Activated naive CD8-positive, alpha-beta T cell treated with anti-CD3 and anti-CD28 coated beads for 36 hours (primary cell): ENCODE measurements around the gene HTR2A. TPM values are rescaled to one million over a fixed set of nuclear protein-coding genes. Genes with fewer than 3 reads are reported as not detected.

Experiments
- DNase-seq: peaks from one replicate; pipeline ENCODE4 v3.0.0; 2021
- H3K27ac Mint-ChIP-seq: one replicate; pipeline ENCODE4 v1.8.0; 2022; ENCODE audit warnings: mild to moderate bottlenecking, moderate library complexity, mixed read lengths
- H3K27me3 Mint-ChIP-seq: one replicate; pipeline ENCODE4 v1.8.0; 2022; ENCODE audit warnings: mild to moderate bottlenecking, mixed read lengths
- H3K36me3 Mint-ChIP-seq: one replicate; pipeline ENCODE4 v1.8.0; 2021; ENCODE audit warnings: mild to moderate bottlenecking, mixed read lengths
- H3K4me1 Mint-ChIP-seq: one replicate; pipeline ENCODE4 v1.8.0; 2021; ENCODE audit warnings: mixed read lengths
- H3K4me3 Mint-ChIP-seq: one replicate; pipeline ENCODE4 v1.8.0; 2022; ENCODE audit warnings: mild to moderate bottlenecking, moderate library complexity, mixed read lengths
- H3K9me3 Mint-ChIP-seq: one replicate; pipeline ENCODE4 v1.8.0; 2022; ENCODE audit warnings: mixed read lengths
- total RNA-seq, 2 experiments: library from RNA; stranded (reverse); gene quantifications; one replicate each; pipeline ENCODE4 v1.2.3, GENCODE V29; 2021

The HTR2A gene
- not detected for total RNA-seq

- Mint-ChIP-seq H3K36me3 (no peaks in the 10 kb centered on the region), H3K9me3 (no peaks in the 10 kb centered on the region), H3K4me1 (peaks cover 23% of the 10 kb centered on the region), H3K27me3 (peaks cover 55% of the 10 kb centered on the region), H3K4me3 (peak within 1 kb of the TSS; percentile 45), H3K27ac (no peak within 1 kb of the TSS)
- DNase-seq = no peak
Observed at GRCh38 chr13:46896341-46897137, at the start of gene HTR2A. HTR2A (minus strand) TSS chr13:46897053; CDS start chr13:46895906, 1,147 bp downstream.

GRCh38 chr13:46936525-46936924, 39.7 kb upstream of the HTR2A start:
- Mint-ChIP-seq H3K4me3 (no peak overlapping the region), H3K4me1 (no peaks in the 10 kb centered on the region), H3K36me3 (no peaks in the 10 kb centered on the region), H3K9me3 (peaks cover 6% of the 10 kb centered on the region), H3K27ac (no peak overlapping the region), H3K27me3 (peaks cover 11% of the 10 kb centered on the region)
- DNase-seq = no peak

- H3K27me3 Mint-ChIP-seq = peaks cover 14% of the 10 kb centered on the region
- H3K27ac Mint-ChIP-seq = no peak overlapping the region
- no peaks in the 10 kb centered on the region for H3K4me1 Mint-ChIP-seq
- peaks cover 4% of the 10 kb centered on the region for H3K9me3 Mint-ChIP-seq
- H3K4me3 Mint-ChIP-seq = no peak overlapping the region
- no peak for DNase-seq
- H3K36me3 Mint-ChIP-seq = no peaks in the 10 kb centered on the region
Observed at GRCh38 chr13:46934749-46935148, 37.9 kb upstream of the HTR2A start.

- Mint-ChIP-seq H3K27ac (no peak overlapping the region), H3K9me3 (no peaks in the 10 kb centered on the region), H3K4me3 (no peak overlapping the region), H3K4me1 (no peaks in the 10 kb centered on the region), H3K36me3 (no peaks in the 10 kb centered on the region), H3K27me3 (peaks cover 19% of the 10 kb centered on the region)
- DNase-seq = no peak
Observed at GRCh38 chr13:46926916-46927590, 30.2 kb upstream of the HTR2A start.

- Mint-ChIP-seq H3K9me3 (no peaks in the 10 kb centered on the region), H3K4me1 (no peaks in the 10 kb centered on the region), H3K27ac (no peak overlapping the region), H3K27me3 (peaks cover 14% of the 10 kb centered on the region), H3K36me3 (no peaks in the 10 kb centered on the region), H3K4me3 (no peak overlapping the region)
- no peak for DNase-seq
Observed at GRCh38 chr13:46925486-46925885, 28.6 kb upstream of the HTR2A start.

GRCh38 chr13:46914341-46914740, 17.5 kb upstream of the HTR2A start:
- DNase-seq = no peak
- Mint-ChIP-seq H3K36me3 (no peaks in the 10 kb centered on the region), H3K27me3 (peaks cover 24% of the 10 kb centered on the region), H3K27ac (no peak overlapping the region), H3K4me1 (no peaks in the 10 kb centered on the region), H3K9me3 (peaks cover 2% of the 10 kb centered on the region), H3K4me3 (no peak overlapping the region)

- no peak overlapping the region for H3K27ac Mint-ChIP-seq
- peaks cover 2% of the 10 kb centered on the region for H3K9me3 Mint-ChIP-seq
- H3K36me3 Mint-ChIP-seq = no peaks in the 10 kb centered on the region
- H3K4me1 Mint-ChIP-seq = no peaks in the 10 kb centered on the region
- DNase-seq = no peak
- peaks cover 24% of the 10 kb centered on the region for H3K27me3 Mint-ChIP-seq
- H3K4me3 Mint-ChIP-seq = no peak overlapping the region
Observed at GRCh38 chr13:46913757-46914156, 16.9 kb upstream of the HTR2A start.

GRCh38 chr13:46909042-46909441, 12.2 kb upstream of the HTR2A start:
- Mint-ChIP-seq H3K4me3 (no peak overlapping the region), H3K36me3 (no peaks in the 10 kb centered on the region), H3K4me1 (no peaks in the 10 kb centered on the region), H3K27ac (no peak overlapping the region), H3K9me3 (peaks cover 2% of the 10 kb centered on the region), H3K27me3 (peaks cover 22% of the 10 kb centered on the region)
- DNase-seq = no peak

GRCh38 chr13:46908501-46908900, 11.6 kb upstream of the HTR2A start:
- H3K36me3 Mint-ChIP-seq = no peaks in the 10 kb centered on the region
- no peak overlapping the region for H3K4me3 Mint-ChIP-seq
- H3K27ac Mint-ChIP-seq = no peak overlapping the region
- peaks cover 18% of the 10 kb centered on the region for H3K27me3 Mint-ChIP-seq
- no peaks in the 10 kb centered on the region for H3K4me1 Mint-ChIP-seq
- H3K9me3 Mint-ChIP-seq = peaks cover 2% of the 10 kb centered on the region
- no peak for DNase-seq

- no peaks in the 10 kb centered on the region for H3K4me1 Mint-ChIP-seq
- H3K27ac Mint-ChIP-seq = no peak overlapping the region
- peaks cover 14% of the 10 kb centered on the region for H3K27me3 Mint-ChIP-seq
- H3K4me3 Mint-ChIP-seq = no peak overlapping the region
- H3K9me3 Mint-ChIP-seq = no peaks in the 10 kb centered on the region
- no peak for DNase-seq
- H3K36me3 Mint-ChIP-seq = no peaks in the 10 kb centered on the region
Observed at GRCh38 chr13:46906405-46906804, 9.6 kb upstream of the HTR2A start.

GRCh38 chr13:46905249-46905648, 8.4 kb upstream of the HTR2A start:
- Mint-ChIP-seq H3K4me3 (no peak overlapping the region), H3K4me1 (no peaks in the 10 kb centered on the region), H3K36me3 (no peaks in the 10 kb centered on the region), H3K27ac (no peak overlapping the region), H3K9me3 (no peaks in the 10 kb centered on the region), H3K27me3 (peaks cover 14% of the 10 kb centered on the region)
- DNase-seq = no peak

- H3K27ac Mint-ChIP-seq = no peak overlapping the region
- no peaks in the 10 kb centered on the region for H3K9me3 Mint-ChIP-seq
- H3K27me3 Mint-ChIP-seq = peaks cover 5% of the 10 kb centered on the region
- no peaks in the 10 kb centered on the region for H3K4me1 Mint-ChIP-seq
- H3K4me3 Mint-ChIP-seq = no peak overlapping the region
- DNase-seq = no peak
- no peaks in the 10 kb centered on the region for H3K36me3 Mint-ChIP-seq
Observed at GRCh38 chr13:46903748-46904147, 6.9 kb upstream of the HTR2A start.

GRCh38 chr13:46901721-46902120, 4.9 kb upstream of the HTR2A start:
- H3K9me3 Mint-ChIP-seq = no peaks in the 10 kb centered on the region
- H3K4me3 Mint-ChIP-seq = no peak overlapping the region
- DNase-seq = no peak
- H3K27me3 Mint-ChIP-seq = peaks cover 12% of the 10 kb centered on the region
- no peak overlapping the region for H3K27ac Mint-ChIP-seq
- peaks cover 11% of the 10 kb centered on the region for H3K4me1 Mint-ChIP-seq
- H3K36me3 Mint-ChIP-seq = no peaks in the 10 kb centered on the region

GRCh38 chr13:46899801-46900200, 2.9 kb upstream of the HTR2A start:
- Mint-ChIP-seq H3K4me3 (no peak overlapping the region), H3K9me3 (no peaks in the 10 kb centered on the region), H3K27ac (no peak overlapping the region), H3K4me1 (peaks cover 19% of the 10 kb centered on the region), H3K36me3 (no peaks in the 10 kb centered on the region), H3K27me3 (peaks cover 29% of the 10 kb centered on the region)
- DNase-seq = no peak

- H3K27me3 Mint-ChIP-seq = peaks cover 61% of the 10 kb centered on the region
- H3K4me1 Mint-ChIP-seq = peaks cover 23% of the 10 kb centered on the region
- no peaks in the 10 kb centered on the region for H3K9me3 Mint-ChIP-seq
- no peak overlapping the region for H3K4me3 Mint-ChIP-seq
- no peak overlapping the region for H3K27ac Mint-ChIP-seq
- DNase-seq = no peak
- H3K36me3 Mint-ChIP-seq = no peaks in the 10 kb centered on the region
Observed at GRCh38 chr13:46895381-46895780, 1.5 kb downstream of the HTR2A start.

- Mint-ChIP-seq H3K27ac (no peak overlapping the region), H3K36me3 (no peaks in the 10 kb centered on the region), H3K4me3 (peak overlapping the region; percentile 73), H3K27me3 (peaks cover 67% of the 10 kb centered on the region), H3K9me3 (no peaks in the 10 kb centered on the region), H3K4me1 (peaks cover 23% of the 10 kb centered on the region)
- DNase-seq = no peak
Observed at GRCh38 chr13:46894568-46894967, 2.3 kb downstream of the HTR2A start.
